LNCAP (cell line): ENCODE measurements around the gene LYRM4.

Source experiments
- TF ChIP-seq, protein P1 (sequence below): fragments of 450-650 bp; IDR thresholded peaks from 2 replicates; pipeline ENCODE4 v1.5.1; 2017; ENCODE audit warnings: mild to moderate bottlenecking

Gene LYRM4

DNA sequence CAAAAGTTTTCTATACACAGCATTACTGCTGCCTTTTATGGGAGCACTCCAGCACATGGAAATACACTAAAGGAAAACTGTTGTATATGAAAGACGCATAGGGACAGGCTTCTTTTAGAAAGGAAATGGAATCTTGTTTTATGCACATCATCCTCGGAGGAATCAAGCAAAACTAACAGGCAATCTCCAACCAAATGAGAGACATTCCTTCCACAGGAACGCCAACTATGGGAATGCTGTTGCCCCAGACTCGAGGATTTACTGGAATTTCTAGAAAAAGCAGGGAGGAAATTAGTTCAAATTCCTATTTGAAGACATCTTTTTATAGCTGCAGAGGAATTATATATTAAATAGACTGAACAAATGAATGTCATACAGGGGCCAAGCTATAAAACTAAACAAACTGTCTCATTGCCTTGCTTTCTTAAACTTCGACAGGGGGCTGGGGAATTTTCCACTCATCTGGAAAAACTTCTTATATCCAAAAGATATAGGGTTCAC lies 52.2 kb downstream of the LYRM4 start:
- TF ChIP-seq, protein P1, sequence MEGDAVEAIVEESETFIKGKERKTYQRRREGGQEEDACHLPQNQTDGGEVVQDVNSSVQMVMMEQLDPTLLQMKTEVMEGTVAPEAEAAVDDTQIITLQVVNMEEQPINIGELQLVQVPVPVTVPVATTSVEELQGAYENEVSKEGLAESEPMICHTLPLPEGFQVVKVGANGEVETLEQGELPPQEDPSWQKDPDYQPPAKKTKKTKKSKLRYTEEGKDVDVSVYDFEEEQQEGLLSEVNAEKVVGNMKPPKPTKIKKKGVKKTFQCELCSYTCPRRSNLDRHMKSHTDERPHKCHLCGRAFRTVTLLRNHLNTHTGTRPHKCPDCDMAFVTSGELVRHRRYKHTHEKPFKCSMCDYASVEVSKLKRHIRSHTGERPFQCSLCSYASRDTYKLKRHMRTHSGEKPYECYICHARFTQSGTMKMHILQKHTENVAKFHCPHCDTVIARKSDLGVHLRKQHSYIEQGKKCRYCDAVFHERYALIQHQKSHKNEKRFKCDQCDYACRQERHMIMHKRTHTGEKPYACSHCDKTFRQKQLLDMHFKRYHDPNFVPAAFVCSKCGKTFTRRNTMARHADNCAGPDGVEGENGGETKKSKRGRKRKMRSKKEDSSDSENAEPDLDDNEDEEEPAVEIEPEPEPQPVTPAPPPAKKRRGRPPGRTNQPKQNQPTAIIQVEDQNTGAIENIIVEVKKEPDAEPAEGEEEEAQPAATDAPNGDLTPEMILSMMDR: no peak

DNA sequence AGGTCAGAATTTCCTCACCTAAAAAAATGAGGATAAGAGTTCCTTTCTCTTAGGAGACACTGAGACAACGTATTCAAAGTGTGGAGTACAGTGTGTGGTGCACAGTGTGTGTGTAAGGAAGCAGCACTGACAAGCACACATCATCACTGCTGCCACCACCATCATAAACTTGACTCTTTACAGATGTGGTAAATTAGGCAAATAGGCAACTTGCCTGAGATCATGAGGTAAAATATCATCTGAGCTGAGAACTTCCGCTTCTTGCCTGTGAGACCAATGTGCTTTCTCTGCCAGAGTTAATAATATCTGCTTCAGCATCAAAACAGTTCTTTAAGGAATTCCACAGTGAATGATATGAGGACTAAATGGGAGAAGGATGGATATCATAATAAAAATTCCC lies 52.7 kb downstream of the LYRM4 start:
- TF ChIP-seq, protein P1: no peak

DNA sequence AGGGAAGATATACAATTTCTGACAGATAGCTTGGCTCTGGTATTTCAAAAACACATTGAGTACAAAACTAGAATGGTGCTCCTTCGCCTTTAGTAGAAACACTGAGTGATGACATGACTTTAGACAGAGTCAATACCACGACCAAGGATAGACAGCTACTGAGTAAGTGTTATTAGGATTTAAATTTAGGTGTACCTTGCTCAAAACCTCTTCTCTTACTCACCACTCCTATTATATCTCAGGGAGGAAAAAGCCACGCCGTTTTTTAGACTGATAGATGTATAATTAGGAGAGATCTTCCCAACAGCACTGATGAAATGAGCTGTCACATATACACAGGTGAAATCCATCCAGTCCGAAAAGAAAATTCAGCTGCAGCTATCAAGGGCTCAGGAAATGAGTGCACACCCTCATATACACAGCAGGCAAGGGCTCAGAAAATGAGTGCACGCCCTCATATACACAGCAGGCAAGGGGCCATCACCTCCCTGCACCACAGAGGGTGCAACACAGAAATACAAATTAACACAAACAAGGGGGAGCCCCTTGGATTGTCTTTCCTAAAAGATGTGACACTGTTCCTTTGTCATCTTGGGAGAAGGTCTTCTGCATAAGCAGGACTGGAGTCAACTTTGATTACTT lies 53.7 kb downstream of the LYRM4 start:
- TF ChIP-seq, protein P1: no peak

DNA sequence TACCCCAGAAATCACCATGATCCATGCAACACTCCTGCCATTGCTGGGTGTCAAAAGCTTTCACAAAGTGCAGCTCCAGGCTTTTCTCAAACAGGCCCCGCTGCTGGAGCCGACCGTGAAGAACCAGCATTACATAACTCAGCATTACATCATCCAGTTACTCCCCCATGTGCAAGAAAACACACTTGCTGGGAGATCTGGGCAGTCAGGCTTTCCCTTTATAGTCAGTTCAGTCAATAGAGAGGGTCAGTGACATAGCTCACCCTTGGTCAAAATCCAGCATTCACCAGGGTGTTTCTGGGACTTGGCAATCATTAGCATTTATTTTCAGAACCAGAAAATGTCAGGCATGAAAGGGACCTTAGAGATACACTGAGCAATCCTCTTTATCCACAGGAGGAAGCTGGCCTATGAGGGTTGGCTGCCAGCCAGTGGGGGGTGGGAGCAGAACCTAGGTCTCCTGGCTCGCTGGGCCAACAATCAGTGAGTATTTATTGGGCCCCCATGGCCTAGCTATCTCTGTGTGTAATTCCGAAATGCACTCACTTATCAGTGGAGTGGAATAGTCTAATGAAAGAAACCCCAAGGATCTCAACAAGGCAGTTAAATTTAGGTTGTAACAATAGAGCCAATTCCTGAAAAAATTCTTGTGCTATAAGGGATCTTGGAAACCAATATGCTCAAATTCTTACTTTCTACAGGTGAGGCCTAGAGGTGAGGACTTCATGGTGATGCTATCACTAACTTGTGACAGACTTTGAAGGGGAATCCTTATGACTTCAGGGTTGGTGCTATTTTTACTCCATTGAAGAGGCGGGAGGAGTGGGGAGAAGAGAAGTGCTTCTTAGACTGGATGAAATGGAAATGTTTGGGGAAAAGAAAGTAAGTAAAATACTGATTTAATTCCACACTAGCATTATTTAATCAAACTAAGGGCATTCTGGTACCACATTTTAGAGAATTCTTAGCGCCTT lies 54.6 kb downstream of the LYRM4 start:
- TF ChIP-seq, protein P1: no peak

DNA sequence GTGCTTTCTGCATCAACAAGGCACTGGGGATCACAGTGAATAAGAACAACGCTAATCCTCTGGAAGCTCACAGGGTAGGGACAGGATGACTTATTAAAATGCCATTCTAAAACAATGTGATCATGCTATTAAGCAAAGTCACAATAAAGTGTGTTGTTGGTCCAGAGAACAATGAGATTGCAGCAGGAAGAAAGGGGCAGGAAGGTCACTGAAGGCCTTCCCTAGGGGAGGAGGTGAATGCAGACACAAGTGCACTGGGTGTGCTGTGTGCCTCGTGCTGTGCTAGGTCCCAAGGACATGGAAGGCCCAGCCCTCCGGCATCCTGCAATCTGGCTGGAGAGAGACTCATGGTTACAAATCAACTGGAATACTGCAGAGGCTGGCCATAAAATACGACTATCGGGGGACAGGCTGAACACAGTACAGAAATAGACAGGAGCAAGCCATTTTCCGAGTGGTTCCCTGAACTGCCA lies 55.7 kb downstream of the LYRM4 start:
- TF ChIP-seq, protein P1: no peak

DNA sequence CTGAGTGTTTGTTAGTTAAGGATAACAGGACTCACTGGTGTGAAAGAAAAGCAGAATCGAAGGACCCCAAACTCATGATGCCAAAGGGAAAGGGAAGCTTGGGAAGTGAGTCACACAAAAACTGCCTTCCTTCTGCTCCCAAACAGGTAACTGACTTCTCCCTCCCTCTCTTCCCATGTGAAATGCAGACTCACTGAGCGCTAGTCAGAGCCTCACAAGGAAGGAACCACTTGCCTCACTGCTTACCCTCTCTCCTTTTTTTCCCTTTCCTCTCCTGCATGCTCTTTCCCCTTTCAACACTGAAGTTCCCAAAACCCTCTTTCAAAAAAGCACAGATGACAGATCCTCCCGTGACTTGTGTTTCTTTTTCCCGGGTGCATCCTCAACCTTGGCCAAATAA lies 56.4 kb downstream of the LYRM4 start:
- TF ChIP-seq, protein P1: no peak

GRCh38 chr6:5203546-5203945 lies 57.2 kb downstream of the LYRM4 start:
- TF ChIP-seq, protein P1: no peak
